Liver (tissue), 9 donors: ENCODE measurements around the gene FAIM2. TPM values are rescaled to one million over a fixed set of nuclear protein-coding genes. Genes with fewer than 3 reads are reported as not detected.

Experiments used
- DNase-seq: peaks from one replicate; pipeline ENCODE4 v3.0.0-alpha.2; 2017; ENCODE audit warnings: low spot score
- H3K27ac ChIP-seq, 2 donors: one replicate each; pipeline ENCODE4 v1.7.0; 2013; ENCODE audit warnings: inconsistent platforms in 2 of 2, low read length in 2 of 2, control low read depth in 1 of 2, low read depth in 1 of 2, mild to moderate bottlenecking in 1 of 2
- H3K27me3 ChIP-seq, 4 donors: one replicate each; pipeline versions ENCODE4 v1.6.1 to v1.7.0; 2013; ENCODE audit warnings: low read length in 3 of 4, inconsistent platforms in 1 of 4, mild to moderate bottlenecking in 1 of 4, moderate library complexity in 1 of 4; ENCODE audit not compliant: control insufficient read depth in 4 of 4, insufficient read depth in 4 of 4
- H3K36me3 ChIP-seq, 4 donors: one replicate each; pipeline versions ENCODE4 v1.6.1 to v1.7.0; 2013; ENCODE audit warnings: low read length in 3 of 4, mild to moderate bottlenecking in 3 of 4, low read depth in 1 of 4, moderate library complexity in 1 of 4; ENCODE audit not compliant: control insufficient read depth in 4 of 4, insufficient read depth in 3 of 4
- H3K4me1 ChIP-seq, 4 donors: one replicate each; pipeline versions ENCODE4 v1.6.1 to v1.7.0; 2013; ENCODE audit warnings: low read length in 3 of 4, mild to moderate bottlenecking in 3 of 4, moderate library complexity in 1 of 4; ENCODE audit not compliant: control insufficient read depth in 4 of 4, insufficient read depth in 4 of 4
- H3K4me3 ChIP-seq, 3 donors: one replicate each; pipeline versions ENCODE4 v1.6.1 to v1.7.0; 2013; ENCODE audit warnings: low read length in 3 of 3, control low read depth in 1 of 3, low read depth in 1 of 3, mild to moderate bottlenecking in 1 of 3
- H3K9ac ChIP-seq, 2 donors: one replicate each; pipeline ENCODE4 v1.7.0; 2013; ENCODE audit warnings: low read length in 2 of 2, mild to moderate bottlenecking in 2 of 2, moderate library complexity in 2 of 2, control low read depth in 1 of 2, low read depth in 1 of 2
- H3K9me3 ChIP-seq, 4 donors: one replicate each; pipeline versions ENCODE4 v1.6.1 to v1.7.0; 2013; ENCODE audit warnings: low read length in 3 of 4; ENCODE audit not compliant: control insufficient read depth in 4 of 4
- EGR1 ChIP-seq, 2 donors: IDR thresholded peaks; 2 replicates each; pipeline ENCODE4 v1.6.1; 2016 to 2018; ENCODE audit warnings: antibody characterized with exemption in 2 of 2, low read depth in 2 of 2
- FOXA1 ChIP-seq: IDR thresholded peaks from 2 replicates; pipeline ENCODE4 v1.6.1; 2016; ENCODE audit warnings: antibody characterized with exemption
- FOXA2 ChIP-seq: IDR thresholded peaks from 2 replicates; pipeline ENCODE4 v1.6.1; 2016; ENCODE audit warnings: antibody characterized with exemption
- JUND ChIP-seq, 2 donors: IDR thresholded peaks; 2 replicates each; pipeline ENCODE4 v1.6.1; 2016; ENCODE audit warnings: antibody characterized with exemption in 2 of 2
- RAD21 ChIP-seq, 2 donors: IDR thresholded peaks; 2 replicates each; pipeline ENCODE4 v1.6.1; 2016; ENCODE audit warnings: antibody characterized with exemption in 2 of 2, mild to moderate bottlenecking in 2 of 2
- TAF1 ChIP-seq: conservative IDR thresholded peaks from 2 replicates; pipeline ENCODE4 v1.6.1; 2016; ENCODE audit warnings: antibody characterized with exemption, mild to moderate bottlenecking
- WGBS: extraction: QIAGEN DNeasy Blood & Tissue Kit; methylation state at CpG from one replicate; pipeline ENCODE4 v1.1.7; 2013; 5-methylcytosine and 5-hydroxymethylcytosine counted together
- polyA plus RNA-seq, 2 donors: library from polyadenylated mRNA; stranded (reverse) in 1 of 2; unstranded in 1 of 2; fragments of 200-250 nt in 1 of 2; fragments of >200 nt in 1 of 2; fragmentation: Nextera tagmentation in 1 of 2; extraction: Ambion mirVana in 1 of 2; gene quantifications; one replicate each; pipeline versions ENCODE4 v1.2.1 to v1.2.3, GENCODE V29; 2013 to 2015
- total RNA-seq, 2 donors: library from RNA; depleted of rRNA; stranded (reverse); fragments of >200 nt; gene quantifications; one replicate each; pipeline ENCODE4 v1.2.3, GENCODE V29; 2014
- TF ChIP-seq, protein P1 (sequence below): IDR thresholded peaks from 2 replicates; pipeline ENCODE4 v1.6.1; 2016; ENCODE audit warnings: antibody characterized with exemption, mild to moderate bottlenecking
- TF ChIP-seq, protein P2 (sequence below): IDR thresholded peaks from 2 replicates; pipeline ENCODE4 v1.6.1; 2016; ENCODE audit warnings: antibody characterized with exemption
- TF ChIP-seq, protein P3 (sequence below): IDR thresholded peaks from 2 replicates; pipeline ENCODE4 v1.6.1; 2016; ENCODE audit warnings: antibody characterized with exemption
- TF ChIP-seq, protein P4 (sequence below): IDR thresholded peaks from 2 replicates; pipeline ENCODE4 v1.6.1; 2016; ENCODE audit warnings: antibody characterized with exemption
- donor health status: healthy.
- donor health status: healthy.
- donor health status: healthy.
- donor health status: healthy.
- donor health status: healthy.

FAIM2 gene
- total and polyA plus RNA-seq, 4 donors, result 0.06 to 0.23 TPM; not detected in 2

DNA sequence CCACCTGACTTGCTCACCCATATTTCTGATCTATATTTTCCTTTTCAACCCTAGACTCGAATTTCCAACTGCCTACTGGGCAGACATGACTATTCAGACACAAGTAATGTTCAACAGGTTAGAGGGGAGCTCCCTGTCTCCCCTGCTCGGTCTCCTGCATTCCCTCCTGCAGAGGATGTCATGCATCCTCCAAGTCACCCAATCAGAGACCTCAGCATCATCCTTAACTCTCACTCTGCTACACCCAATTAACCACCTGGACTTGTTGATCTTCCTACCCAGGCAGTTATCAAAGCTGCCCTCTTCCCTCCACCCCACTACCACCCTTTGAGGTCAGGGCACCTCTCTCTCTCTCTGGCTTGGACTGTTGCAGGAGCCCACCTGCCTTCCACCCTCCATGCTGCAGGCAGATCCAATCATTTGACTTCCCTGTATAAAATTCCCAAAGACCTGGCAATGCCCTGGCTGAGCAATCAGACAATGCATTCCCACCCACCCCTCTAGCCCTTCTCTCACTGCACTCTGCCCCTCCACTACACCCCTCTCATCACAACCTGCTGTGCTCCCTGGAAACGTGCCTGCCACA is 10.9 kb downstream of the FAIM2 start (continued):
- TF ChIP-seq, protein P1, sequence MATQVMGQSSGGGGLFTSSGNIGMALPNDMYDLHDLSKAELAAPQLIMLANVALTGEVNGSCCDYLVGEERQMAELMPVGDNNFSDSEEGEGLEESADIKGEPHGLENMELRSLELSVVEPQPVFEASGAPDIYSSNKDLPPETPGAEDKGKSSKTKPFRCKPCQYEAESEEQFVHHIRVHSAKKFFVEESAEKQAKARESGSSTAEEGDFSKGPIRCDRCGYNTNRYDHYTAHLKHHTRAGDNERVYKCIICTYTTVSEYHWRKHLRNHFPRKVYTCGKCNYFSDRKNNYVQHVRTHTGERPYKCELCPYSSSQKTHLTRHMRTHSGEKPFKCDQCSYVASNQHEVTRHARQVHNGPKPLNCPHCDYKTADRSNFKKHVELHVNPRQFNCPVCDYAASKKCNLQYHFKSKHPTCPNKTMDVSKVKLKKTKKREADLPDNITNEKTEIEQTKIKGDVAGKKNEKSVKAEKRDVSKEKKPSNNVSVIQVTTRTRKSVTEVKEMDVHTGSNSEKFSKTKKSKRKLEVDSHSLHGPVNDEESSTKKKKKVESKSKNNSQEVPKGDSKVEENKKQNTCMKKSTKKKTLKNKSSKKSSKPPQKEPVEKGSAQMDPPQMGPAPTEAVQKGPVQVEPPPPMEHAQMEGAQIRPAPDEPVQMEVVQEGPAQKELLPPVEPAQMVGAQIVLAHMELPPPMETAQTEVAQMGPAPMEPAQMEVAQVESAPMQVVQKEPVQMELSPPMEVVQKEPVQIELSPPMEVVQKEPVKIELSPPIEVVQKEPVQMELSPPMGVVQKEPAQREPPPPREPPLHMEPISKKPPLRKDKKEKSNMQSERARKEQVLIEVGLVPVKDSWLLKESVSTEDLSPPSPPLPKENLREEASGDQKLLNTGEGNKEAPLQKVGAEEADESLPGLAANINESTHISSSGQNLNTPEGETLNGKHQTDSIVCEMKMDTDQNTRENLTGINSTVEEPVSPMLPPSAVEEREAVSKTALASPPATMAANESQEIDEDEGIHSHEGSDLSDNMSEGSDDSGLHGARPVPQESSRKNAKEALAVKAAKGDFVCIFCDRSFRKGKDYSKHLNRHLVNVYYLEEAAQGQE, result no peak
- TF ChIP-seq JUND (IDR thresholded peaks at IDR 0.05), result no peak
- no peak for TF ChIP-seq FOXA1
- TF ChIP-seq, protein P2, sequence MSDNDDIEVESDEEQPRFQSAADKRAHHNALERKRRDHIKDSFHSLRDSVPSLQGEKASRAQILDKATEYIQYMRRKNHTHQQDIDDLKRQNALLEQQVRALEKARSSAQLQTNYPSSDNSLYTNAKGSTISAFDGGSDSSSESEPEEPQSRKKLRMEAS, result no peak
- TF ChIP-seq, protein P3, sequence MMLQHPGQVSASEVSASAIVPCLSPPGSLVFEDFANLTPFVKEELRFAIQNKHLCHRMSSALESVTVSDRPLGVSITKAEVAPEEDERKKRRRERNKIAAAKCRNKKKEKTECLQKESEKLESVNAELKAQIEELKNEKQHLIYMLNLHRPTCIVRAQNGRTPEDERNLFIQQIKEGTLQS, result no peak
- no peak for TF ChIP-seq EGR1 (IDR thresholded peaks at IDR 0.05; ENCODE audit: low read depth in 2 of 2)

DNA sequence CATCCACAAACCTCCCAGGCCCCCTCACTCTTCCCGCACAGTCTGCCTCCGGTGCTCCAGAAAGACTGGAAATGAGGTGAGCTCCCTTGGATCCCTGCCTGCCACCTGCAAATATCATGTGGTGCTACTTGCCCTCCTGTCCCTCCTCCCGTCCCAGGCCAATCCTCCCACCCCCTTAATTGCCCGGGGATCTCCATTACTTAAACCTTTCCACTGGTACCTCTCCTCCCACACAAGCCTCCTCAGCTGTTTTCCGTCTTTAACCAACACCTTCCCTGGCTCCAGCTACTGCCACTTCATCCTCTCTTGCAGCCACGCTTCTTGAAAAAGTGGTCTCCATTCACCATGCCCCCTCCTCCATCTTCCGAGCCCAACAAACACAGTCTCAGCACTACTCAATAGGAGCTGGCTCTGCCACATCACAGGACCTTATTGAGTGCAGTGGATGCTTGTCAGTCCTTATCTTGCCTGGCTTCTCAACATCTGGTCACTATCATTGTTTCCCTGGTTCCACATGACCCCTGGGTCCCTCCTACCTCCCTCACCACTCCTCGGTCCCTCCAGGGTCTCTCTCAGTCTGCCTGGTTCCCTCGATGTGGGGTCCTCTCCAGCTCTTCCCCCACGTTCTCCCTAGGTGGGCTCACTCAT is 11.5 kb downstream of the FAIM2 start:
- H3K27ac ChIP-seq, result no peak overlapping the region
- no peaks in the 10 kb centered on the region for H3K9me3 ChIP-seq
- H3K4me3 ChIP-seq, result no peak overlapping the region
- TF ChIP-seq, protein P3, result no peak
- TF ChIP-seq JUND (IDR thresholded peaks at IDR 0.05), result no peak
- no peaks in the 10 kb centered on the region for H3K36me3 ChIP-seq
- WGBS, result 63% methylated on average over 10 of the region's 10 CpGs
- H3K9ac ChIP-seq, result no peak overlapping the region
- H3K27me3 ChIP-seq, result no peaks in the 10 kb centered on the region
- H3K4me1 ChIP-seq, result no peaks in the 10 kb centered on the region
- no peak for DNase-seq

DNA sequence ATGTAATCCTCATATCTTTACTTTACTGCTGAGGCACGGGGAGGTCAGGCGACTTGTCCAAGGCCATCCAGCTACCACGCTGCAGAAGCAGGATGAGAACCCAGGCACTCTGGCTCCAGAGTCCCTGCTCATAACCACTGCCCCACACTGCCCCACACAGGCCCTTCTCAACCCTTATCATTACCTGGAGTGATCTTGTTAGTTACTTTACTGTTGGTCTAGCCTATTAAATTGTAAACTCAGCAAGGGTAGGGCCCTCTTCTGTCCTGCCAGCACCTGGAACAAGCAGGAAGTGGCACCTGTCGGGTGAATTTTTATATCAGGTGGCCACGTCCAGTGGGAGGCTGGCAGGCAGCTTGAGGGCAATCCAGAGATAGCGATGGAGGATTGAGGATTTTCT is 12.2 kb downstream of the FAIM2 start:
- no peak overlapping the region for H3K4me3 ChIP-seq
- no peak overlapping the region for H3K27ac ChIP-seq
- no peaks in the 10 kb centered on the region for H3K27me3 ChIP-seq
- no peaks in the 10 kb centered on the region for H3K4me1 ChIP-seq
- no peak for TF ChIP-seq RAD21 (IDR thresholded peaks at IDR 0.05)
- no peak for TF ChIP-seq TAF1
- TF ChIP-seq FOXA2, result no peak
- TF ChIP-seq, protein P2, result no peak
- no peak for TF ChIP-seq FOXA1
- TF ChIP-seq, protein P4, sequence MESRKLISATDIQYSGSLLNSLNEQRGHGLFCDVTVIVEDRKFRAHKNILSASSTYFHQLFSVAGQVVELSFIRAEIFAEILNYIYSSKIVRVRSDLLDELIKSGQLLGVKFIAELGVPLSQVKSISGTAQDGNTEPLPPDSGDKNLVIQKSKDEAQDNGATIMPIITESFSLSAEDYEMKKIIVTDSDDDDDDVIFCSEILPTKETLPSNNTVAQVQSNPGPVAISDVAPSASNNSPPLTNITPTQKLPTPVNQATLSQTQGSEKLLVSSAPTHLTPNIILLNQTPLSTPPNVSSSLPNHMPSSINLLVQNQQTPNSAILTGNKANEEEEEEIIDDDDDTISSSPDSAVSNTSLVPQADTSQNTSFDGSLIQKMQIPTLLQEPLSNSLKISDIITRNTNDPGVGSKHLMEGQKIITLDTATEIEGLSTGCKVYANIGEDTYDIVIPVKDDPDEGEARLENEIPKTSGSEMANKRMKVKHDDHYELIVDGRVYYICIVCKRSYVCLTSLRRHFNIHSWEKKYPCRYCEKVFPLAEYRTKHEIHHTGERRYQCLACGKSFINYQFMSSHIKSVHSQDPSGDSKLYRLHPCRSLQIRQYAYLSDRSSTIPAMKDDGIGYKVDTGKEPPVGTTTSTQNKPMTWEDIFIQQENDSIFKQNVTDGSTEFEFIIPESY, result no peak
- TF ChIP-seq, protein P3, result no peak
- DNase-seq, result no peak
- no peaks in the 10 kb centered on the region for H3K9me3 ChIP-seq
- H3K9ac ChIP-seq, result no peak overlapping the region
- 73% methylated on average over 6 of the region's 6 CpGs for WGBS
- H3K36me3 ChIP-seq, result no peaks in the 10 kb centered on the region
